ENCODE measurements around the gene SMARCB1. TPM values are rescaled to one million over a fixed set of nuclear protein-coding genes. Genes with fewer than 3 reads are reported as not detected.

Gene SMARCB1
- total and polyA plus RNA-seq, 2 experiments from 2014 or later = 147 to 175 TPM

GRCh38 chr22:23826510-23827350, 40.0 kb downstream of the SMARCB1 start:
- H3K9me3 ChIP-seq (ENCODE audit: low read depth) = no peaks in the 10 kb centered on the region
- no peak overlapping the region for H3K4me3 ChIP-seq
- H3K27me3 ChIP-seq = no peaks in the 10 kb centered on the region
- DNase-seq (ENCODE audit: low read depth in 1 of 2, low spot score in 1 of 2) = no peak
- H3K4me1 ChIP-seq (ENCODE audit: low read depth) = peaks cover 22% of the 10 kb centered on the region
- peaks cover 29% of the 10 kb centered on the region for H3K36me3 ChIP-seq
- no peak for TF ChIP-seq CTCF (IDR thresholded peaks at IDR 0.05; ENCODE audit: low read depth, low read length)
- H3K27ac ChIP-seq = peak overlapping the region; percentile 86

GRCh38 chr22:23827351-23827995, 40.7 kb downstream of the SMARCB1 start:
- H3K4me1 ChIP-seq (ENCODE audit: low read depth) = peaks cover 29% of the 10 kb centered on the region
- H3K36me3 ChIP-seq = peaks cover 23% of the 10 kb centered on the region
- no peaks in the 10 kb centered on the region for H3K27me3 ChIP-seq
- peak overlapping the region; percentile 86 for H3K27ac ChIP-seq
- no peaks in the 10 kb centered on the region for H3K9me3 ChIP-seq (ENCODE audit: low read depth)
- no peak for TF ChIP-seq CTCF (IDR thresholded peaks at IDR 0.05; ENCODE audit: low read depth, low read length)
- DNase-seq (ENCODE audit: low read depth in 1 of 2, low spot score in 1 of 2) = no peak
- no peak overlapping the region for H3K4me3 ChIP-seq

- H3K27me3 ChIP-seq = no peaks in the 10 kb centered on the region
- no peaks in the 10 kb centered on the region for H3K9me3 ChIP-seq (ENCODE audit: low read depth)
- no peak overlapping the region for H3K4me3 ChIP-seq
- no peak for DNase-seq (ENCODE audit: low read depth in 1 of 2, low spot score in 1 of 2)
- H3K27ac ChIP-seq = peak overlapping the region; percentile 48
- TF ChIP-seq CTCF (IDR thresholded peaks at IDR 0.05; ENCODE audit: low read depth, low read length) = no peak
- H3K4me1 ChIP-seq (ENCODE audit: low read depth) = peaks cover 30% of the 10 kb centered on the region
- H3K36me3 ChIP-seq = peaks cover 21% of the 10 kb centered on the region
These were observed 42.3 kb downstream of the SMARCB1 start for GRCh38 chr22:23828800-23829680.

- TF ChIP-seq CTCF (IDR thresholded peaks at IDR 0.05; ENCODE audit: low read depth, low read length) = no peak
- Histone ChIP-seq H3K27ac (no peak overlapping the region), H3K4me3 (no peak overlapping the region), H3K36me3 (peaks cover 26% of the 10 kb centered on the region), H3K27me3 (no peaks in the 10 kb centered on the region), H3K4me1 (ENCODE audit: low read depth) (peaks cover 30% of the 10 kb centered on the region), H3K9me3 (ENCODE audit: low read depth) (no peaks in the 10 kb centered on the region)
- peak in 1 of 2 donors; percentile 89 for DNase-seq (ENCODE audit: low read depth in 1 of 2, low spot score in 1 of 2)
These were observed 43.1 kb downstream of the SMARCB1 start for GRCh38 chr22:23829845-23830372.

- H3K36me3 ChIP-seq = peaks cover 17% of the 10 kb centered on the region
- H3K4me1 ChIP-seq (ENCODE audit: low read depth) = peaks cover 33% of the 10 kb centered on the region
These were observed 44.5 kb downstream of the SMARCB1 start for GRCh38 chr22:23831261-23831660.

More at GRCh38 chr22:23831261-23831660, 44.5 kb downstream of the SMARCB1 start:
- Histone ChIP-seq H3K4me3 (no peak overlapping the region), H3K27me3 (no peaks in the 10 kb centered on the region), H3K9me3 (ENCODE audit: low read depth) (no peaks in the 10 kb centered on the region), H3K27ac (peak overlapping the region; percentile 66)
- TF ChIP-seq CTCF (IDR thresholded peaks at IDR 0.05; ENCODE audit: low read depth, low read length) = no peak
- no peak for DNase-seq (ENCODE audit: low read depth in 1 of 2, low spot score in 1 of 2)
